HG03469 (cell line): Measurements from ENCODE around the gene CD276.
"Not testable (repeated sequence)": the region's sequence is repeated elsewhere in the genome, so short reads cannot be mapped to it uniquely, and the experiment has no call there.

ENCODE experiments used
- ATAC-seq: cut with Tn5 transposase; IDR thresholded peaks from one replicate; pipeline ENCODE4 v1.9.1; 2021; ENCODE audit warnings: mild to moderate bottlenecking, moderate library complexity, moderate number of reproducible peaks; ENCODE audit not compliant: unreplicated experiment

The CD276 gene

GRCh38 chr15:73684581-73685455 is 635 bp downstream of the CD276 start:
- ATAC-seq = no peak

- no peak for ATAC-seq
Observed at GRCh38 chr15:73685981-73686380, 1.8 kb downstream of the CD276 start.

- no peak for ATAC-seq
Observed at GRCh38 chr15:73686781-73687256, 2.6 kb downstream of the CD276 start.

- no peak for ATAC-seq
Observed at GRCh38 chr15:73687351-73687750, 3.2 kb downstream of the CD276 start.

GRCh38 chr15:73688455-73688854 is 4.3 kb downstream of the CD276 start:
- no peak for ATAC-seq

- ATAC-seq = no peak
Observed at GRCh38 chr15:73691396-73691795, 7.2 kb downstream of the CD276 start.

GRCh38 chr15:73694419-73694818 is 10.2 kb downstream of the CD276 start:
- no peak for ATAC-seq

- no peak for ATAC-seq
Observed at GRCh38 chr15:73695773-73696640, 11.8 kb downstream of the CD276 start.

- ATAC-seq = no peak
Observed at GRCh38 chr15:73696641-73697001, 12.4 kb downstream of the CD276 start.

- ATAC-seq = peak; percentile 52
Observed at GRCh38 chr15:73697033-73697467, 12.9 kb downstream of the CD276 start.

- no peak for ATAC-seq
Observed at GRCh38 chr15:73699249-73700040, 15.3 kb downstream of the CD276 start.

- ATAC-seq = no peak
Observed at GRCh38 chr15:73700041-73700842, 16.1 kb downstream of the CD276 start.

- ATAC-seq = not testable (repeated sequence)
Observed at GRCh38 chr15:73702311-73703239, 18.4 kb downstream of the CD276 start.

GRCh38 chr15:73703601-73704000 is 19.4 kb downstream of the CD276 start:
- not testable (repeated sequence) for ATAC-seq

- not testable (repeated sequence) for ATAC-seq
Observed at GRCh38 chr15:73704142-73704868, 20.1 kb downstream of the CD276 start.

GRCh38 chr15:73704869-73705645 is 20.9 kb downstream of the CD276 start:
- no peak for ATAC-seq

GRCh38 chr15:73708691-73709090 is 24.5 kb downstream of the CD276 start:
- no peak for ATAC-seq
